Endothelial cell of umbilical vein (primary cell): Measurements from ENCODE around the gene SCGB1D2. TPM values are rescaled to one million over a fixed set of nuclear protein-coding genes. Genes with fewer than 3 reads are reported as not detected.

Experiments
- BruUV-seq: library from RNA; stranded (reverse); fragments of 400-500 nt; replicated peaks from 2 replicates; lab custom pipeline; 2021; lab: Mats Ljungman, UMichigan
- CTCF ChIA-PET: fragments of 300-600, 350-600 bp; sonication (Branson Sonifier 250); formaldehyde crosslinking; loops from one replicate; lab custom pipeline; 2021; ENCODE audit warnings: antibody characterized with exemption, inconsistent platforms; lab: Charles Lee
- POLR2A ChIA-PET: fragments of 300-600, 350-600 bp; sonication (Branson Sonifier 250); formaldehyde crosslinking; loops from one replicate; lab custom pipeline; 2021; ENCODE audit warnings: antibody characterized with exemption, inconsistent platforms; lab: Charles Lee
- DNase-seq: peaks from one replicate; pipeline ENCODE4 v3.0.0-alpha.2; 2011; ENCODE audit warnings: low read depth, low spot score
- FAIRE-seq: peaks from 2 replicates; lab custom pipeline; 2011; peaks lifted over from hg19 to GRCh38; lab: Jason Lieb, UNC
- H2AFZ ChIP-seq: 2 replicates; pipeline ENCODE4 v1.6.0; 2012; ENCODE audit warnings: low read depth, low read length, control low read depth, inconsistent platforms
- H3K27ac ChIP-seq: 2 replicates; pipeline ENCODE4 v1.5.1; 2011; ENCODE audit warnings: low read depth, mild to moderate bottlenecking, control low read depth, low read length, moderate library complexity; ENCODE audit not compliant: insufficient read depth
- H3K27me3 ChIP-seq, 2 experiments: 2 replicates each; pipeline versions ENCODE4 v1.6.0 to v1.6.1; 2011; ENCODE audit warnings: low read length in 2 of 2, mixed read lengths in 1 of 2; ENCODE audit not compliant: control insufficient read depth in 2 of 2, insufficient read depth in 2 of 2
- H3K36me3 ChIP-seq, 2 experiments: 2 replicates in 1 of 2; 3 replicates in 1 of 2; pipeline ENCODE4 v1.5.1; 2011; ENCODE audit warnings: low read length in 2 of 2, mild to moderate bottlenecking in 1 of 2, moderate library complexity in 1 of 2; ENCODE audit not compliant: control insufficient read depth in 2 of 2, insufficient read depth in 2 of 2; ENCODE audit errors: extremely low read depth in 1 of 2
- H3K4me1 ChIP-seq: 3 replicates; pipeline ENCODE4 v1.5.1; 2011; ENCODE audit warnings: mild to moderate bottlenecking, low read length; ENCODE audit not compliant: control insufficient read depth, insufficient read depth; ENCODE audit errors: extremely low read depth
- H3K4me2 ChIP-seq: 2 replicates; pipeline ENCODE4 v1.6.1; 2011; ENCODE audit warnings: low read length, control low read depth, mixed read lengths; ENCODE audit not compliant: insufficient read depth
- H3K4me3 ChIP-seq, 3 experiments: fragments of 200-600 bp in 1 of 3; sonication (generic), shearing (Covaris generic) in 1 of 3; replicated peaks in 1 of 3; 2 replicates each; pipeline ENCODE4 v1.5.1; 2011 to 2016; ENCODE audit warnings: control low read depth in 3 of 3, low read length in 3 of 3, mild to moderate bottlenecking in 2 of 3, inconsistent platforms in 1 of 3, low read depth in 1 of 3, moderate library complexity in 1 of 3; ENCODE audit not compliant: insufficient read depth in 1 of 3
- H3K79me2 ChIP-seq: 2 replicates; pipeline ENCODE4 v1.6.0; 2012; ENCODE audit warnings: low read length, inconsistent platforms; ENCODE audit not compliant: control insufficient read depth, insufficient read depth
- H3K9ac ChIP-seq: replicated peaks from 2 replicates; pipeline ENCODE3; 2011; ENCODE audit warnings: low read length, control low read depth; ENCODE audit not compliant: insufficient read depth; ENCODE audit errors: extremely low read depth
- H3K9me1 ChIP-seq: replicated peaks from 3 replicates; pipeline ENCODE4 v1.6.0; 2011; ENCODE audit warnings: mild to moderate bottlenecking, low read length; ENCODE audit not compliant: control insufficient read depth, insufficient read depth; ENCODE audit errors: extremely low read depth
- H3K9me3 ChIP-seq: replicated peaks from 2 replicates; pipeline ENCODE4 v1.5.1; 2012; ENCODE audit warnings: low read length, inconsistent platforms; ENCODE audit not compliant: control insufficient read depth, insufficient read depth
- H4K20me1 ChIP-seq: replicated peaks from 2 replicates; pipeline ENCODE3; 2011; ENCODE audit warnings: mild to moderate bottlenecking, low read length; ENCODE audit not compliant: control insufficient read depth, insufficient read depth; ENCODE audit errors: extremely low read depth
- CTCF ChIP-seq, 2 donors: IDR thresholded peaks; 1 replicate in 1 of 2; 2 replicates in 1 of 2; pipeline ENCODE4 v1.5.1; 2011; ENCODE audit warnings: low read length in 2 of 2, mild to moderate bottlenecking in 2 of 2, moderate library complexity in 2 of 2, control low read depth in 1 of 2, inconsistent platforms in 1 of 2, low read depth in 1 of 2; ENCODE audit not compliant: insufficient read depth in 1 of 2; ENCODE audit errors: extremely low read depth in 1 of 2
- EZH2 ChIP-seq: IDR thresholded peaks from 2 replicates; pipeline ENCODE4 v1.6.1; 2012; ENCODE audit warnings: borderline replicate concordance, low read depth, mild to moderate bottlenecking, moderate library complexity, low read length, inconsistent platforms; ENCODE audit not compliant: severe bottlenecking
- FOS ChIP-seq: IDR thresholded peaks from 2 replicates; pipeline ENCODE4 v1.6.1; 2011; ENCODE audit warnings: mild to moderate bottlenecking, low read length, moderate library complexity, borderline replicate concordance; ENCODE audit not compliant: insufficient read depth
- GATA2 ChIP-seq: IDR thresholded peaks from 2 replicates; pipeline ENCODE4 v1.7.0; 2011; ENCODE audit warnings: low read depth, mild to moderate bottlenecking, moderate library complexity, mixed read lengths, low read length; ENCODE audit not compliant: insufficient read length, insufficient read depth
- JUN ChIP-seq: IDR thresholded peaks from 2 replicates; pipeline ENCODE4 v1.6.1; 2011; ENCODE audit warnings: borderline replicate concordance, low read depth; ENCODE audit not compliant: insufficient read length, insufficient read depth
- MAX ChIP-seq: IDR thresholded peaks from 2 replicates; pipeline ENCODE4 v1.6.1; 2011; ENCODE audit not compliant: insufficient read depth, insufficient read length
- MYC ChIP-seq: IDR thresholded peaks from one replicate; pipeline ENCODE4 v1.6.1; 2011; ENCODE audit warnings: mild to moderate bottlenecking, low read depth, low read length
- POLR2A ChIP-seq: IDR thresholded peaks from 2 replicates; pipeline ENCODE4 v1.6.1; 2012; ENCODE audit warnings: low read depth, mild to moderate bottlenecking, control low read depth, low read length
- POLR2AphosphoS5 ChIP-seq: IDR thresholded peaks from 2 replicates; pipeline ENCODE4 v1.6.1; 2012; ENCODE audit warnings: low read depth, mild to moderate bottlenecking, control low read depth, low read length, moderate library complexity; ENCODE audit not compliant: insufficient read depth
- dilution Hi-C: fragments of 300-500 bp; cut with MboI; formaldehyde crosslinking; loops from one replicate; pipeline ENCODE4 v1.15.0; 2019; ENCODE audit warnings: low sequenced_read_pairs; ENCODE audit not compliant: extremely low pct_ligation_motif_present
- intact Hi-C: fragments of 100-400 bp; cut with micrococcal nuclease; formaldehyde crosslinking; loops from one replicate; pipeline ENCODE4 v1.10.0; 2022
- polyA plus RNA-seq, 4 experiments: library from polyadenylated mRNA; depleted of rRNA in 3 of 4; stranded (reverse) in 3 of 4; unstranded in 1 of 4; fragments of >200 nt; gene quantifications; 2 replicates each; pipeline versions ENCODE4 v1.2.1 to v1.2.3, GENCODE V29; 2011 to 2012; ENCODE audit warnings: missing spikeins in 1 of 4
- total RNA-seq: library from RNA; stranded (reverse); gene quantifications from 2 replicates; pipeline ENCODE4 v1.2.3, GENCODE V29; 2021

The SCGB1D2 gene
- total and polyA plus RNA-seq, 2 donors (not counting 3 experiments of a cell fraction or from before 2014, with no cell fraction given), result not detected

- intact Hi-C loops, result loop anchor here (1.0 to 2.0 kb wide), 3 partner anchors 37 to 86 kb away; no protein-coding TSS in a partner anchor
- Histone ChIP-seq H3K4me2 (no peak overlapping the region), H4K20me1 (peaks cover 2% of the 10 kb centered on the region), H3K9me1 (no peaks in the 10 kb centered on the region), H3K79me2 (no peaks in the 10 kb centered on the region), H3K27ac (no peak overlapping the region), H3K4me3 (no peak overlapping the region), H3K9ac (no peak overlapping the region), H3K36me3 (no peaks in the 10 kb centered on the region), H3K9me3 (no peaks in the 10 kb centered on the region), H3K4me1 (no peaks in the 10 kb centered on the region), H3K27me3 (peaks cover 0 to 4% of the 10 kb centered on the region in 2 experiments), H2AFZ (no peak overlapping the region)
- FAIRE-seq, result no peak
- no peak for TF ChIP-seq POLR2AphosphoS5
- no peak for TF ChIP-seq JUN
- no peak for TF ChIP-seq CTCF (IDR thresholded peaks at IDR 0.05; ENCODE audit: extremely low read depth in 1 of 2, insufficient read depth in 1 of 2, low read depth in 1 of 2, low read length in 2 of 2)
- TF ChIP-seq MAX, result no peak
- TF ChIP-seq EZH2, result no peak
- TF ChIP-seq MYC, result no peak
- TF ChIP-seq FOS, result no peak
- no peak for TF ChIP-seq POLR2A
- TF ChIP-seq GATA2, result no peak
- DNase-seq, result no peak
- no TSS peak for BruUV-seq
- POLR2A ChIA-PET, result no interaction called here
- dilution Hi-C loops, result loop anchor here (5.0 kb wide), 1 partner anchor 41 kb away; no protein-coding TSS in a partner anchor
- CTCF ChIA-PET, result interaction anchor here (1.0 to 3.6 kb wide), 8 partner anchors 9 to 412 kb away, joined by 3 to 39 read pairs (median 5); no protein-coding TSS in a partner anchor
Observed at GRCh38 chr11:62208785-62209144, 33.3 kb upstream of the SCGB1D2 start.
